H9 (cell line): ENCODE results near the gene TAS2R8. TPM values are rescaled to one million over a fixed set of nuclear protein-coding genes. Genes with fewer than 3 reads are reported as not detected.
"Not testable (repeated sequence)": the region's sequence is repeated elsewhere in the genome, so short reads cannot be mapped to it uniquely, and the experiment has no call there.

Source experiments
- DNase-seq: peaks from one replicate; pipeline ENCODE4 v3.0.0-alpha.2; 2017
- H2AFZ ChIP-seq: one replicate; pipeline ENCODE4 v1.6.1; 2013; ENCODE audit warnings: mild to moderate bottlenecking, low read length, control low read depth, moderate library complexity
- H2AK5ac ChIP-seq: 2 replicates; pipeline ENCODE4 v1.6.1; 2013; ENCODE audit warnings: low read length, control low read depth, mixed read lengths; ENCODE audit not compliant: insufficient read length
- H2BK120ac ChIP-seq: one replicate; pipeline ENCODE4 v1.6.1; 2013; ENCODE audit warnings: low read depth, mild to moderate bottlenecking, low read length, control low read depth, inconsistent platforms; ENCODE audit not compliant: poor library complexity, severe bottlenecking
- H2BK12ac ChIP-seq: 2 replicates; pipeline ENCODE4 v1.6.1; 2013; ENCODE audit warnings: low read length, control low read depth, mixed read lengths, low read depth; ENCODE audit not compliant: insufficient read length
- H2BK15ac ChIP-seq: 2 replicates; pipeline ENCODE4 v1.6.1; 2013; ENCODE audit warnings: low read depth, low read length, control low read depth
- H2BK20ac ChIP-seq: one replicate; pipeline ENCODE4 v1.6.1; 2013; ENCODE audit warnings: low read depth, mild to moderate bottlenecking, low read length, control low read depth, inconsistent platforms; ENCODE audit not compliant: poor library complexity, severe bottlenecking
- H2BK5ac ChIP-seq: 2 replicates; pipeline ENCODE4 v1.6.1; 2013; ENCODE audit warnings: low read length, control low read depth, mixed read lengths; ENCODE audit not compliant: insufficient read length
- H3K14ac ChIP-seq: 2 replicates; pipeline ENCODE4 v1.6.1; 2013; ENCODE audit warnings: low read length, control low read depth; ENCODE audit not compliant: insufficient read depth
- H3K18ac ChIP-seq: 2 replicates; pipeline ENCODE4 v1.6.1; 2013; ENCODE audit warnings: low read depth, mild to moderate bottlenecking, mixed read lengths, low read length, control low read depth; ENCODE audit not compliant: insufficient read length
- H3K23ac ChIP-seq: 2 replicates; pipeline ENCODE4 v1.6.1; 2013; ENCODE audit warnings: low read length, control low read depth, mixed read lengths, low read depth; ENCODE audit not compliant: insufficient read length
- H3K23me2 ChIP-seq: 2 replicates; pipeline ENCODE4 v1.6.1; 2013; ENCODE audit warnings: low read depth, mild to moderate bottlenecking, mixed read lengths, low read length, control low read depth; ENCODE audit not compliant: insufficient read length, poor library complexity, severe bottlenecking
- H3K27ac ChIP-seq: 2 replicates; pipeline ENCODE4 v1.5.1; 2013; ENCODE audit warnings: low read length, control low read depth, mixed read lengths, low read depth; ENCODE audit not compliant: insufficient read length
- H3K27me3 ChIP-seq: 2 replicates; pipeline ENCODE4 v1.6.1; 2013; ENCODE audit warnings: low read length, control low read depth, inconsistent platforms; ENCODE audit not compliant: insufficient read depth
- H3K4ac ChIP-seq: 2 replicates; pipeline ENCODE4 v1.6.1; 2013; ENCODE audit warnings: low read depth, mild to moderate bottlenecking, control low read depth, inconsistent platforms, low read length, moderate library complexity
- H3K4me1 ChIP-seq: 2 replicates; pipeline ENCODE4 v1.6.1; 2013; ENCODE audit warnings: low read length, control low read depth, inconsistent platforms; ENCODE audit not compliant: insufficient read depth
- H3K4me2 ChIP-seq: 2 replicates; pipeline ENCODE4 v1.6.1; 2013; ENCODE audit warnings: low read length, control low read depth, mixed read lengths; ENCODE audit not compliant: insufficient read length, insufficient read depth
- H3K56ac ChIP-seq: 2 replicates; pipeline ENCODE4 v1.6.1; 2013; ENCODE audit warnings: low read depth, mild to moderate bottlenecking, mixed read lengths, low read length, control low read depth; ENCODE audit not compliant: insufficient read length
- H3K79me1 ChIP-seq: 2 replicates; pipeline ENCODE4 v1.6.1; 2013; ENCODE audit warnings: low read depth, mild to moderate bottlenecking, moderate library complexity, low read length, control low read depth, inconsistent platforms; ENCODE audit not compliant: insufficient read depth, poor library complexity, severe bottlenecking
- H3K79me2 ChIP-seq: 2 replicates; pipeline ENCODE4 v1.6.1; 2013; ENCODE audit warnings: low read length, control low read depth, inconsistent platforms; ENCODE audit not compliant: insufficient read depth
- H3K9ac ChIP-seq: 2 replicates; pipeline ENCODE4 v1.6.1; 2013; ENCODE audit warnings: low read length, control low read depth, mixed read lengths; ENCODE audit not compliant: insufficient read length; ENCODE audit errors: extremely low read depth
- H3K9me3 ChIP-seq: one replicate; pipeline ENCODE4 v1.6.1; 2013; ENCODE audit warnings: low read depth, low read length, inconsistent platforms; ENCODE audit not compliant: control insufficient read depth
- H3T11ph ChIP-seq: one replicate; pipeline ENCODE4 v1.6.1; 2013; ENCODE audit warnings: mild to moderate bottlenecking, low read length, control low read depth, inconsistent platforms
- H4K20me1 ChIP-seq: one replicate; pipeline ENCODE4 v1.6.1; 2013; ENCODE audit not compliant: control insufficient read depth, insufficient read length, insufficient read depth
- H4K5ac ChIP-seq: 2 replicates; pipeline ENCODE4 v1.6.1; 2013; ENCODE audit warnings: low read depth, mild to moderate bottlenecking, mixed read lengths, low read length, control low read depth; ENCODE audit not compliant: insufficient read length
- H4K8ac ChIP-seq: replicated peaks from 2 replicates; pipeline ENCODE4 v1.6.1; 2013; ENCODE audit warnings: low read length, control low read depth, mixed read lengths, low read depth; ENCODE audit not compliant: insufficient read length
- H4K91ac ChIP-seq: 2 replicates; pipeline ENCODE4 v1.6.1; 2013; ENCODE audit warnings: low read depth, mild to moderate bottlenecking, moderate library complexity, mixed read lengths, low read length, control low read depth; ENCODE audit not compliant: insufficient read length
- H3K27ac Mint-ChIP-seq, 3 experiments: 2 replicates in 2 of 3; 3 replicates in 1 of 3; pipeline ENCODE4 v1.8.0; 2020 to 2021; ENCODE audit warnings: mixed read lengths in 3 of 3, mild to moderate bottlenecking in 1 of 3, moderate library complexity in 1 of 3
- H3K27me3 Mint-ChIP-seq: 2 replicates; pipeline ENCODE4 v1.8.0; 2021; ENCODE audit warnings: low read depth, mild to moderate bottlenecking, moderate library complexity, mixed read lengths
- H3K36me3 Mint-ChIP-seq, 3 experiments: 2 replicates in 2 of 3; 3 replicates in 1 of 3; pipeline ENCODE4 v1.8.0; 2020 to 2021; ENCODE audit warnings: low read depth in 3 of 3, mixed read lengths in 3 of 3; ENCODE audit not compliant: insufficient read depth in 1 of 3
- H3K4me1 Mint-ChIP-seq, 2 experiments: 2 replicates each; pipeline ENCODE4 v1.8.0; 2020; ENCODE audit warnings: mixed read lengths in 2 of 2
- H3K4me3 Mint-ChIP-seq, 2 experiments: 2 replicates in 1 of 2; 3 replicates in 1 of 2; pipeline ENCODE4 v1.8.0; 2020 to 2021; ENCODE audit warnings: mild to moderate bottlenecking in 2 of 2, mixed read lengths in 2 of 2, moderate library complexity in 1 of 2
- H3K9me3 Mint-ChIP-seq, 2 experiments: 2 replicates in 1 of 2; 3 replicates in 1 of 2; pipeline ENCODE4 v1.8.0; 2020; ENCODE audit warnings: mild to moderate bottlenecking in 2 of 2, mixed read lengths in 2 of 2, moderate library complexity in 1 of 2
- WGBS: extraction: QIAGEN DNeasy Blood & Tissue Kit; methylation state at CpG from one replicate; pipeline ENCODE4 v1.1.7; 2013; ENCODE audit warnings: missing lambda C conversion rate, low lambda C conversion rate, mixed read lengths; ENCODE audit not compliant: insufficient read length; ENCODE audit errors: extremely low coverage; 5-methylcytosine and 5-hydroxymethylcytosine counted together
- total RNA-seq: library from RNA; stranded (reverse); gene quantifications from 2 replicates; pipeline ENCODE4 v1.2.1, GENCODE V29; 2021
- TF ChIP-seq, protein P1 (sequence below): fragments of 200-600 bp; sonication (generic); conservative IDR thresholded peaks from 3 replicates; pipeline ENCODE4 v1.8.0; 2021; ENCODE audit warnings: antibody characterized with exemption, mild to moderate bottlenecking

Gene TAS2R8
- total RNA-seq, 1 experiment from 2014 or later, result not detected

DNA sequence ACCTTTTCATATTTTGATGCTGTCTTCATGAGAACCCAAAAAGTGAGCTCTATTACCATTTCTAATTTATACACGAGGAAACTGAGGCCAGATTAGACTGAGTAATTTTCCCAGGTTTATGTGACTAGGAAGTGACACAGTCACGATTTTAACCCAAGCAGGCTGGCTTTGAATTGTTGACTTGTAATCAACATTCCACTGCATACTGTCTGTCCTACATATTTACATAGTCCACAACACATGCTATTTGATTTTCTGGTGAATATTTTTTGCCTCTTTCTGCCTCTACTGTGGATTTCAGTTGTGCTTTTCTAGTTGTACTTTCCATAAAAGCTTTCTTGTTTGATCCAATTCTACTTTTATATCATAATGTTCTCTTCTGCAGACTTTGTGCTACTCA lies 12.9 kb downstream of the TAS2R8 start:
- Histone ChIP-seq H3K4me2 (no peak overlapping the region), H3K4me1 (no peaks in the 10 kb centered on the region), H3K9me3 (no peaks in the 10 kb centered on the region), H3K79me1 (no peaks in the 10 kb centered on the region), H4K8ac (no peak overlapping the region), H2AK5ac (no peak overlapping the region), H2BK12ac (no peak overlapping the region), H3K27ac (no peak overlapping the region), H3K14ac (no peak overlapping the region), H2BK120ac (no peak overlapping the region), H3K79me2 (no peaks in the 10 kb centered on the region), H4K20me1 (no peaks in the 10 kb centered on the region), H3K27me3 (no peaks in the 10 kb centered on the region), H4K5ac (no peak overlapping the region), H3K18ac (no peak overlapping the region), H3K9ac (no peak overlapping the region), H2BK15ac (no peak overlapping the region), H3K23ac (no peak overlapping the region), H3K56ac (no peak overlapping the region), H3K23me2 (no peaks in the 10 kb centered on the region), H2BK20ac (no peak overlapping the region), H3K4ac (no peak overlapping the region), H2BK5ac (no peak overlapping the region), H2AFZ (no peak overlapping the region), H3T11ph (no peak overlapping the region), H4K91ac (no peak overlapping the region)
- no peak for DNase-seq
- TF ChIP-seq, protein P1, sequence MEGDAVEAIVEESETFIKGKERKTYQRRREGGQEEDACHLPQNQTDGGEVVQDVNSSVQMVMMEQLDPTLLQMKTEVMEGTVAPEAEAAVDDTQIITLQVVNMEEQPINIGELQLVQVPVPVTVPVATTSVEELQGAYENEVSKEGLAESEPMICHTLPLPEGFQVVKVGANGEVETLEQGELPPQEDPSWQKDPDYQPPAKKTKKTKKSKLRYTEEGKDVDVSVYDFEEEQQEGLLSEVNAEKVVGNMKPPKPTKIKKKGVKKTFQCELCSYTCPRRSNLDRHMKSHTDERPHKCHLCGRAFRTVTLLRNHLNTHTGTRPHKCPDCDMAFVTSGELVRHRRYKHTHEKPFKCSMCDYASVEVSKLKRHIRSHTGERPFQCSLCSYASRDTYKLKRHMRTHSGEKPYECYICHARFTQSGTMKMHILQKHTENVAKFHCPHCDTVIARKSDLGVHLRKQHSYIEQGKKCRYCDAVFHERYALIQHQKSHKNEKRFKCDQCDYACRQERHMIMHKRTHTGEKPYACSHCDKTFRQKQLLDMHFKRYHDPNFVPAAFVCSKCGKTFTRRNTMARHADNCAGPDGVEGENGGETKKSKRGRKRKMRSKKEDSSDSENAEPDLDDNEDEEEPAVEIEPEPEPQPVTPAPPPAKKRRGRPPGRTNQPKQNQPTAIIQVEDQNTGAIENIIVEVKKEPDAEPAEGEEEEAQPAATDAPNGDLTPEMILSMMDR, result no peak
- Mint-ChIP-seq H3K36me3 (peaks cover 0 to 8% (median 0%) of the 10 kb centered on the region in 3 experiments; a peak in 1 of 7 replicates), H3K4me1 (peaks cover 4 to 6% of the 10 kb centered on the region in 2 experiments), H3K27ac (no peak overlapping the region), H3K27me3 (no peaks in the 10 kb centered on the region), H3K4me3 (no peak overlapping the region), H3K9me3 (peaks cover 4 to 7% of the 10 kb centered on the region in 2 experiments; a peak in 2 of 5 replicates)
- WGBS, result no CpG with 5 or more reads among the region's 2 CpGs

DNA sequence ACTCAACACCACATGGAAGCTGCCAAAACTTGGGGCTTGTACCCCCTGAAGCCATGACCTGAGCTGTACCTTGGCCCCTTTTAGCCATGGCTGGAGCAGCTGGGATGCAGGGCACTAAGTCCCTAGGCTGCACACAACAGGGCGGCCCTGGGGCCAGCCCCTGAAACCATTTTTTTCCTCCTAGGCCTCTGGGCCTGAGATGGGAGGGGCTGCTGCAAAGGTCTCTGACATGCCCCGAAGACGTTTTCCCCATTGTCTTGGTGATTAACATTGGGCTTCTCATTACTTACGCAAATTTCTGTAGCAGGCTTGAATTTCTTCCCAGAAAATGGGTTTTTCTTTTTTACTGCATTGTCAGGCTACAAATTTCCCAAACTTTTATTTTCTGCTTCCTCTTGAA lies 15.3 kb downstream of the TAS2R8 start:
- H3K23me2 ChIP-seq, H4K91ac ChIP-seq, H3K9me3 ChIP-seq, H2BK12ac ChIP-seq, H3K27ac ChIP-seq, H3K4ac ChIP-seq, H3K9ac ChIP-seq, H4K8ac ChIP-seq, H3K36me3 Mint-ChIP-seq, H3K79me1 ChIP-seq, H4K5ac ChIP-seq, H3K4me1 Mint-ChIP-seq, H2BK20ac ChIP-seq, H3K27me3 ChIP-seq, H3K27me3 Mint-ChIP-seq, H3K9me3 Mint-ChIP-seq, H3K4me1 ChIP-seq, H3K23ac ChIP-seq, H4K20me1 ChIP-seq, H2BK5ac ChIP-seq, H3K14ac ChIP-seq, H3K18ac ChIP-seq, H3K79me2 ChIP-seq, H2BK15ac ChIP-seq, H3K56ac ChIP-seq, H2AK5ac ChIP-seq, H2AFZ ChIP-seq, H3K4me2 ChIP-seq, H3K27ac Mint-ChIP-seq, H3T11ph ChIP-seq, H3K4me3 Mint-ChIP-seq, H2BK120ac ChIP-seq, DNase-seq: not testable (repeated sequence)
- no CpG with 5 or more reads among the region's 4 CpGs for WGBS
